C4-2B (cell line): ENCODE data around the gene CAMK1D.

Source experiments
- ZFX ChIP-seq: fragments of 450-650 bp; IDR thresholded peaks from 2 replicates; pipeline ENCODE4 v1.6.1; 2017
- TF ChIP-seq, protein P1 (sequence below): fragments of 450-650 bp; conservative IDR thresholded peaks from 2 replicates; pipeline ENCODE4 v1.5.1; 2017; ENCODE audit warnings: mild to moderate bottlenecking

DNA sequence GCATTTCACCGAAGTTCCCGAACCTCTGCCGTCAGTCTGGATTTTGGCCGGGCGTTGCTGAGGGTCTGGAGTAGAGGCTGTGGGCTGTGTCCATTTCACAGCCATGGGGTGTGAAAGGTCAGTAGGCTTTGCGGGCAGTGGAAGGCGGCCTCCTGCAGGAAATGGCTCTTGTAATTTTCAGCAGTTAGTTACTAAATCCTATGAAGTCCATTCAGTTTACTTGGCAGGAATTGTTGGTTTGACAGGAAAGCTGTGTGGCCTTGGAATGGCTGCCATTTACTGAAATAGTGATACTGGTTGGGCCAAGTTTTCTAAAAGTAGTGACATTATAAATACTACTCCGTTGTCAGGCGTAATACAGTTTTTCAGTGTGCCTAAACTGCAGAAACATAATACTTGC, 348.4 kb downstream of the CAMK1D start:
- TF ChIP-seq, protein P1, sequence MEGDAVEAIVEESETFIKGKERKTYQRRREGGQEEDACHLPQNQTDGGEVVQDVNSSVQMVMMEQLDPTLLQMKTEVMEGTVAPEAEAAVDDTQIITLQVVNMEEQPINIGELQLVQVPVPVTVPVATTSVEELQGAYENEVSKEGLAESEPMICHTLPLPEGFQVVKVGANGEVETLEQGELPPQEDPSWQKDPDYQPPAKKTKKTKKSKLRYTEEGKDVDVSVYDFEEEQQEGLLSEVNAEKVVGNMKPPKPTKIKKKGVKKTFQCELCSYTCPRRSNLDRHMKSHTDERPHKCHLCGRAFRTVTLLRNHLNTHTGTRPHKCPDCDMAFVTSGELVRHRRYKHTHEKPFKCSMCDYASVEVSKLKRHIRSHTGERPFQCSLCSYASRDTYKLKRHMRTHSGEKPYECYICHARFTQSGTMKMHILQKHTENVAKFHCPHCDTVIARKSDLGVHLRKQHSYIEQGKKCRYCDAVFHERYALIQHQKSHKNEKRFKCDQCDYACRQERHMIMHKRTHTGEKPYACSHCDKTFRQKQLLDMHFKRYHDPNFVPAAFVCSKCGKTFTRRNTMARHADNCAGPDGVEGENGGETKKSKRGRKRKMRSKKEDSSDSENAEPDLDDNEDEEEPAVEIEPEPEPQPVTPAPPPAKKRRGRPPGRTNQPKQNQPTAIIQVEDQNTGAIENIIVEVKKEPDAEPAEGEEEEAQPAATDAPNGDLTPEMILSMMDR, result no peak
- no peak for TF ChIP-seq ZFX
